CD1c-positive myeloid dendritic cell (primary cell): ENCODE results near the gene FAM50B.
"Not testable (repeated sequence)": the region's sequence is repeated elsewhere in the genome, so short reads cannot be mapped to it uniquely, and the experiment has no call there.

Experiments
- DNase-seq: peaks from one replicate; pipeline ENCODE4 v3.0.0-alpha.2; 2016; ENCODE audit errors: extremely low spot score

Gene FAM50B

GRCh38 chr6:3847521-3847920 lies 1.7 kb upstream of the FAM50B start:
- DNase-seq, result no peak

DNA sequence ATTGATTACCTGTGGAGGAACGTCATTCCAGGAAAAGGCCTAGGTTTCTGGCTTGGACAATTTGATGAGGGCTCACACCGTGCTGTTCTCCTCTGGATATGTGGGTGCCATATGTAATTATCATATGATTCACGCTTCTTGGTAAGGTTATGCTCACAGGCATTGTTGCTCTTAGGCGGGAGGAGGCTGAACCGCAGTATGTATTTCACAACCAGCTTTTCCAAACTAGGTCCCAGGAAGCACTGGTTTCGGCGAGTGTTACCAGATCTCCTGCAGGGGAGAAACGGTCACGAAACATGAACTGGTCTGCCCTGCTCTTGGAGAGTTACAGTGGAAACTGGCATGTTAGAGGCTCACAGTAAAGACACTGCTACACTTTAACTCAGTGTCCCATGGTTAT lies 793 bp upstream of the FAM50B start:
- peak; percentile 53 for DNase-seq

DNA sequence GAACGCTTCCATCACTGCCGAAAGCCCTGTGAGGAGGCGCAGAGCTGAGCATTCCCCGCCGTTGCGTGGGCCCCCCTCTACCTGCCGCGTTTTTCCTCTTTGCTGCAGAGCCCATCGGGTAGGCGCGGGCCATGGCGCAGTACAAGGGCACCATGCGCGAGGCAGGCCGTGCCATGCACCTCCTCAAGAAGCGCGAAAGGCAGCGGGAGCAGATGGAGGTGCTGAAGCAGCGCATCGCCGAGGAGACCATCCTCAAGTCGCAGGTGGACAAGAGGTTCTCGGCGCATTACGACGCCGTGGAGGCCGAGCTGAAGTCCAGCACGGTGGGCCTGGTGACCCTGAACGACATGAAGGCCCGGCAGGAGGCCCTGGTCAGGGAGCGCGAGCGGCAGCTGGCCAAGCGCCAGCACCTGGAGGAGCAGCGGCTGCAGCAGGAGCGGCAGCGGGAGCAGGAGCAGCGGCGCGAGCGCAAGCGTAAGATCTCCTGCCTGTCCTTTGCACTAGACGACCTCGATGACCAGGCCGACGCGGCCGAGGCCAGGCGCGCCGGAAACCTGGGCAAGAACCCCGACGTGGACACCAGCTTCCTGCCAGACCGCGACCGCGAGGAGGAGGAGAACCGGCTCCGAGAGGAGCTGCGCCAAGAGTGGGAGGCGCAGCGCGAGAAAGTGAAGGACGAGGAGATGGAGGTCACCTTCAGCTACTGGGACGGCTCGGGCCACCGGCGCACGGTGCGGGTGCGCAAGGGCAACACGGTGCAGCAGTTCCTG lies 693 bp downstream of the FAM50B start:
- DNase-seq, result no peak

DNA sequence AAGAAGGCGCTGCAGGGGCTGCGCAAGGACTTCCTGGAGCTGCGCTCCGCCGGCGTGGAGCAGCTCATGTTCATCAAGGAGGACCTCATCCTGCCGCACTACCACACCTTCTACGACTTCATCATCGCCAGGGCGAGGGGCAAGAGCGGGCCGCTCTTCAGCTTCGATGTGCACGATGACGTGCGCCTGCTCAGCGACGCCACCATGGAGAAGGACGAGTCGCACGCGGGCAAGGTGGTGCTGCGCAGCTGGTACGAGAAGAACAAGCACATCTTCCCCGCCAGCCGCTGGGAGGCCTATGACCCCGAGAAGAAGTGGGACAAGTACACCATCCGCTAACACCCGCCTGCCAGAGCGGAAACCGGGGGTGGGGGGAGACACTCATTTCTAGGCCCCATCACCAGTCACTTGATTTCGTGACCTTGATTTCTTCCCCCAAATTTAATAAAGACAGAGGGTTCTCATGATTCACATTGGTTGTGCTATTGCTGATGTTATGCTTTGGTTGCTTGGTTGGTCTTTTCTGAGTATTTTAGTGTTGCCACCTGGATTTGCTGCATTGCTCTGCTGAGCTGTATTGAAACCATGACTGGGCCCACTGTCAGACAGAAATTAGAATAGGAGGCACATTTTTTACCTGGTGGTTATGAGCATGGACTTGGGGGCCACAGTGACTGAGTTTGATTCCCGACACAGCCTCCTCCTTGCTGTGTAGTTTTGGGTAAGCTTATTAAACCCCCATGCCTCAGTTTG lies 1.5 kb downstream of the FAM50B start:
- no peak for DNase-seq

DNA sequence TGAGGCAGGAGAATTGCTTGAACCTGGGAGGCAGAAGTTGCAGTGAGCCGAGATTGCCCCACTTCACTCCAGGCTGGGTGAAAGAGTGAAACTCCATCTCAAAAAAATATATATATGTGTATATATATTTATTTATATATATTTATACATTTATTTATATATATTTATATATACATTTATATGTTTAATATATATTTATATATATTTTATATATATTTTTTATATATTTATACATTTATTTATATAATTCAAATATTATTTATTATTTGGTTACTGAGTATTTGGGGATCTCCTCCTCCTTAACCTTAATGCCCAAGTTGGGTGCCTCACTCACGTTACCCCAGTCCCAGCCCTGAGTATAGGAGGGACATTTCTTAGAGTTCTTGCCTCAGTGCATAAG lies 2.7 kb downstream of the FAM50B start:
- DNase-seq, result no peak

GRCh38 chr6:3852391-3852790 lies 3.2 kb downstream of the FAM50B start:
- no peak for DNase-seq

- no peak for DNase-seq
These were observed 6.7 kb downstream of the FAM50B start for GRCh38 chr6:3855866-3856265.

DNA sequence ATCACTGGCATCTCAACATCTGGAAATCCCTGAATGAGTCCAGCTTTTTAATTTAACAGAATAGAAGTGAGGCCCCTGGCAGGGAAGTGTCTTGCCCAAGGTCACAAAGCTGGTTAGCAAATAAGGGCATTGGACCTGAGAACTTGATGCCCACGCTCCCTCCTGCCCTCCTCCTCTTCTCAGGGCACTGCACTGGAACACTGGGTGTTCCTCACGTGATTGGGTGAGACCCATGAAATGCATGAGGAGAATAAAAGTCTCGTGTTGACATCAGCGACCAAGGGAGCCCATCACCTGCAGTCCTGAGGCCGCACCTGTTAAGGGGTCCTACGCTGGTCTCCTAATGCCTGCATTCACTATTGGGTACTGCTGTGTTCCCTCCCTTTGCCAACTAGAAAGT lies 7.4 kb downstream of the FAM50B start:
- no peak for DNase-seq

DNA sequence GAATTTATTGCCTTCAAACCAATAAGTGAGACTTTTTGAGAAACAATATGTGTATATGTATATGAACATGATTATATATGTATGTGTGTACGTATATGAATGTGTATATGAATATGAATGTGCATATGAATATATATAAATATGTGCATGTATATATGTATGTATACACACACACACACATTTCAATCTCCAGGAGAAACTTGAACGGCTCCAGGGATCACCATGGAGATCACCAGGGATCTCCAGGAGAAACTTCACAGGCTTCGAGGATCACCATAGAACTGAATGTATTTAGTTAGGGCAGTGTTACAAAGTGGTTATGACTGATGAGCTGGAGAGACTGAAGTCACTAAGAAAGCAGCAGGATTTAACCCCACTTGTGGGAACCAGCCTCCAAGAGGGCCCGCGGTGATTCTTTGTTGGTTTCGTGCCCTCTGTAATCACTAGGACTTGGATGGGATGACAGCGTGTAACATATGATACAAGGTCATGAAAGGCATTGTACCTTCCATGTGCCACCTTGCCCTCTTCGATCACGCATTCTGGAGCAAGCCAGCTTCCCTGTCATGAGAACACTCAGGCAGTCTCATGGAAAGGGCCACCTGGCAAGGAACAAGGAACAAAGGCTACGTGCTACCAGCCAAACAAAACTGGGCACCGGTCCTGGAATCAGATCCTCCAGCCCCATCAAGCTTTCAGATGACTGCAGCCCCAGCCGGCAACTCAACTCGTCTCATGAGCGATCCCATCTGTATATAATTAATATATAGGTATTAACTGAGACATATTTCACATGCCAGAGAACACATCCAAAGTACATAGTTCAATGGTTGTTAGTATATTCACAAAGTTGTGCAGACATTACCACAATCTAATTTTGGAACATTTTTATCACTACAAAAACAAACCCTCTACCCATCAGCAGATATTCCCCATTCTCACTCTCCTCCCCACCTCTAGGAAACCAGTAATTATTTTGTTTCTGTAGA lies 8.6 kb downstream of the FAM50B start:
- no peak for DNase-seq

- no peak for DNase-seq
These were observed 10.8 kb downstream of the FAM50B start for GRCh38 chr6:3859878-3860552.

GRCh38 chr6:3861424-3861823 lies 12.3 kb downstream of the FAM50B start:
- DNase-seq, result no peak

DNA sequence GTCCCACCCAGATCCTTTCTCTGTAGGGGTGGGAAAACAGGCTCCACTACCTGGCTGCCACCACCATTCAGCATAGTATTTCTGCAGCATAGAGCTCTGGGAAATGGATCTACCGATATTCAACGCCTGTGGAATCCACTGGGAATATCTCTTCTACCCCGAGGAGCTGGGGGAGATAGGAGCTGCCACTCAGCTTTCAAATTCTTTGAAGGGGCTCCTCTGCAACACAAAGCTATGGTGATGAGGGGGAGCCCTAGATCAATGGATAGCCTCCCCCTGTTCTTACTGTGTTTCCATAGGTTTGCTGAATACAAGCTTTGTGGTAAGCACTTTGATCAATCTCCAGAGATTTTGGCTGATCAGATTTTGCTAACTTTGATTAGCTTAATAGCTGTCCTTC lies 12.9 kb downstream of the FAM50B start:
- no peak for DNase-seq

GRCh38 chr6:3863322-3863721 lies 14.1 kb downstream of the FAM50B start:
- not testable (repeated sequence) for DNase-seq

DNA sequence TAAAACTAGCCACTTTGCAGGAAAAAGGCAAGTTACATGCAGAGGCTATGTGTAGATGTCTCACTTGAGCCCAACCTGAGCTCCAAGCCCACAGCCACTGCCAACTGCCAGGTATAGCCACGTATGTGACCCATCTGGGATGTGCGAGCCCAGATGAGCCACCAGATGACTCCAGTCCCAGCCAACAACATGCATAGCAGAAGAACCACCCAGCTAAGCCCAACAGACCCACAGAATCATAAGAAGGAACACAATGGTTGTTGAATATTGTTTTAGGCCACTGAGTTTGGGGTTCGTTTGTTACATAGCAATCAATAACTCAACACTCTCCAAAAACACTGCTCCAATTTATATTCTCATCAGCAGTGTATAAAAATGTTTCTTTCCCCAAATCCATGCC lies 16.3 kb downstream of the FAM50B start:
- DNase-seq, result no peak

DNA sequence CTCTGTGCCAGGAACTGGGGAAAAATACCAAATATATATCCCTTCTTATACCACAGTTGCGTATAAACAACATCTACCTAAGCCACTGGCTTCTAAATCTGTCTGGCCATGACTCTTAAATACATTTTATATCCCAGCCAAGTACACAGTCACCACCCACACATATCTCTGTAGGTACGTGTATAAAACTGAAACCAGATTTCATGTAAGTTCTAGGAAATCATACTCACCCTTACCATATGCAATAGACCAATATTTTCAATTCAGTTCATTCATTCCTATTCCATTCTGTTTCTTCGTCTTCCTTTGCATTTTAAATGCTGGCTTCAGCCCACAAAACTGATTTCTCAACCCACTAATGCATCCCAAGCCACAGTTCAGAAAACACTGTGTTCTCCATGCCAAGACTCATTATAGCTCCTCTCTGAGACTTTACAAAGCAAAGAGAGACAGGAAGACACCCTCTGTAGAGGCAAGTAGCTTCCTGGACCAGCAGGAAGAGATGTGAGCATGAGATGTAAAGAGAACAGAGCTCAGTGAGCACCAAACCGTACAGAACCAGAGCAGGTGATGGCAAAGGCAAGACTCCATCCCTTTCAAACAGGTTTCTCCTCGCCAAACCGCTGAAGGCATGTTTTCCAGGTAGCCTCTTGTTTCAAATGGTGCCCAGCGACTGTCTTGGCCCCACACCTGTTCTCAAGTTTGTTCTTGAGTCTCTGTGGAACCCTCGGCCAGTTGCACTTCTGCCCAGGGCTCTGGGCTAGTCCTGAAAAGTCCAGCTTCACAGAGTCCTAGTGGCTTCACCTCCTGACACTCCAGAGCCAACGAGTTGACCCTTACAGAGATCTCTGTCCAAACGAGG lies 18.7 kb downstream of the FAM50B start:
- no peak for DNase-seq

DNA sequence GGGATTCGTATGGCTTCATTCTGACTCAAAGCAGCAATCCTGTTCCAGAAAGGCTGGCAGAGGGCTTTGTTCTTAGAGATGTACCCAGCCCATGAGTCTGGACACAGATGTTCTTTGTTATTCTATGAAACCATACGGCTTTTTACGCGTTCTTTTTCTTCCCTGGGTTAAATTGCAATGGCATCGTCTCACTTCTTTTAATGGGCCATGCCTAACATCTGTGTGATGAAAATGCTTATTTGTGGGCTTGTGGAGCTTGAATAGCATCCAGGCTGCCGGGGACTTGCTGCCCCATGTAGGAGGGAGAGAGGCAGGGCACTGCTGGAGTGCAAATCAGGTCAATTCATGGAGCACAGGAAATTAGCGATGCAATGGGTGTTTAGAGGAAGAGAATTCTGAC lies 19.4 kb downstream of the FAM50B start:
- no peak for DNase-seq

DNA sequence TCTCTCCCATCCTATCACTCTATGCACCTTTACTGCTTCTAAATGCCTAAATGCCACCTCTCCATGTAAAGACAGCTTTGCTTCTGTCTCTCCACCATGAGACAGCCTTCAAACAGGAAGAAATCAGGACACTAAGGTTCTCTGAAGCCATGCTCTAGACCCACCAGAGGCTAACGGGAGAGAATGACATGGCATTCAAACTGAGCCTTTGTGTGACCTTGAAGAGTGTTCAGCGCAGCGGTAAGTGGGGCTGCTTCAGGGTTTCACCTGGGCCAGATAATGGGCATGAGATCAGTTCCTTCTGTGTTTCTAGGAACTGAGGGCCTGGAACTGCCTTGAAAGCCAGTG lies 20.1 kb downstream of the FAM50B start:
- no peak for DNase-seq

GRCh38 chr6:3869632-3870527 lies 20.7 kb downstream of the FAM50B start:
- DNase-seq, result no peak

DNA sequence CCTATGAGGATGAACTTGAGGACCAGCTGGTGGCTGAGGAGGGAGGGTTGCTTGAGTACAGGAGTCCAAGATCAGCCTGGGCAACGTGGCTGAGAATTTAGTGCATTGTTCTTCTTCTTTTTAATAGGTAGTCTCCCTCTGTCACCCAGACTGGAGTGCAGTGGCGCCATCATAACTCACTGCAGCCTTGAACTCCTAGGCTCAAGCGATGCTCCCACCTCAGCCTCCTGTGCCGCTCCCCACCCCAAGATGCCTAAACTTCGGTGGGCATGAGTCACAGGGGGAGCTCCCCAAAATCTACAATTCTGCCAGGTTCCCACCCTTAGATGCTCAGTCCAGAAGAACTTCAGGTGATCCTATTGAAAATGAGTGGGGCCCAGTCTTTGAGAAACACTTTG lies 21.4 kb downstream of the FAM50B start:
- no peak for DNase-seq

DNA sequence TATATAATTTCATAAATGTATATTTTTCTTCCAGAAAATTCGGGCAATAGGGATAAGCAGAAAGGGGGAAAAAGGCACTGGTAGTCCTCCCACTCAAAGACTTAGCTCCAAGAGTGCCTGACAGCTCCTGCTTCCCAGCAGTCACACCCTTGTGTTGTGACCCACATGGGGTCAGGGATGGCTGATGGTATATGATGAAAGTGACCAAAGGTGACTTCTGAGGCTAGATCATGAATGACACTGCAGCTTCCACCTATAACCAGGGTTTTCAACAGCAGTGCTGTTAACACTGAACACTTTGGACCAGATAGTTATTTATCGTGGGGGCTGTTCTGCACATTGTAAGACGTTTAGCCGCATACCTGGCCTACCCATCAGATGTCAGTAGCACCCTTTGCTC lies 22.3 kb downstream of the FAM50B start:
- no peak for DNase-seq
